SK-N-SH treated with all-trans-retinoic acid at 6 μM for 48 hours (cell line): ENCODE data around the gene NTSR1.

ENCODE experiments used
- ATAC-seq: fragments of 200-7000 bp; cut with Tn5 transposase; 3 replicates; pipeline ENCODE4 v1.9.1; 2020; ENCODE audit warnings: mild to moderate bottlenecking, moderate library complexity
- ARNTL ChIP-seq: fragments of 450-650 bp; formaldehyde crosslinking; IDR thresholded peaks from 2 replicates; pipeline ENCODE4 v1.5.0; 2020; ENCODE audit warnings: low read depth, mild to moderate bottlenecking, moderate library complexity, borderline replicate concordance
- BACH2 ChIP-seq: fragments of 250-450 bp; sonication (Bioruptor Pico); IDR thresholded peaks from 2 replicates; pipeline ENCODE4 v1.9.0; 2021; ENCODE audit warnings: mild to moderate bottlenecking, borderline replicate concordance
- CREB5 ChIP-seq: fragments of 250-450 bp; sonication (Bioruptor Pico); IDR thresholded peaks from 2 replicates; pipeline ENCODE4 v1.5.1; 2020; ENCODE audit warnings: low read depth, mild to moderate bottlenecking, moderate library complexity
- CSRNP3 ChIP-seq: fragments of 250-450 bp; sonication (Bioruptor Pico); IDR thresholded peaks from 2 replicates; pipeline ENCODE4 v1.5.1; 2021; ENCODE audit warnings: mild to moderate bottlenecking, moderate library complexity
- ESRRG ChIP-seq: fragments of 250-450 bp; sonication (Bioruptor Pico); IDR thresholded peaks from 2 replicates; pipeline ENCODE4 v1.6.1; 2021; ENCODE audit warnings: mild to moderate bottlenecking
- OSR1 ChIP-seq: fragments of 250-450 bp; sonication (Bioruptor Pico); IDR thresholded peaks from 2 replicates; pipeline ENCODE4 v1.8.0; 2022; ENCODE audit warnings: moderate library complexity, mild to moderate bottlenecking, inconsistent platforms
- POU6F1 ChIP-seq: fragments of 250-450 bp; sonication (Bioruptor Pico); IDR thresholded peaks from 2 replicates; pipeline ENCODE4 v1.8.0; 2021; ENCODE audit warnings: low read depth, mild to moderate bottlenecking, moderate library complexity, borderline replicate concordance
- PPARA ChIP-seq: fragments of 250-450 bp; sonication (Bioruptor Pico); IDR thresholded peaks from 2 replicates; pipeline ENCODE4 v1.5.0; 2020; ENCODE audit warnings: mild to moderate bottlenecking, borderline replicate concordance
- RARB ChIP-seq: fragments of 250-450 bp; sonication (Bioruptor Pico); IDR thresholded peaks from 2 replicates; pipeline ENCODE4 v1.8.0; 2021; ENCODE audit warnings: mild to moderate bottlenecking, moderate library complexity
- SNAI2 ChIP-seq: fragments of 250-450 bp; sonication (Bioruptor Pico); IDR thresholded peaks from 2 replicates; pipeline ENCODE4 v1.5.0; 2020; ENCODE audit warnings: mild to moderate bottlenecking, moderate library complexity
- TCF4 ChIP-seq: fragments of 250-450 bp; sonication (Bioruptor Pico); IDR thresholded peaks from 2 replicates; pipeline ENCODE4 v1.8.0; 2021; ENCODE audit warnings: mild to moderate bottlenecking, moderate library complexity, borderline replicate concordance
- TSHZ2 ChIP-seq: fragments of 250-450 bp; sonication (Bioruptor Pico); IDR thresholded peaks from 2 replicates; pipeline ENCODE4 v1.5.0; 2020; ENCODE audit warnings: mild to moderate bottlenecking, moderate library complexity
- ZFP3 ChIP-seq: fragments of 250-450 bp; sonication (Bioruptor Pico); IDR thresholded peaks from 2 replicates; pipeline ENCODE4 v1.5.0; 2020; ENCODE audit warnings: mild to moderate bottlenecking, moderate library complexity
- ZFP30 ChIP-seq: fragments of 450-650 bp; formaldehyde crosslinking; IDR thresholded peaks from 2 replicates; pipeline ENCODE4 v1.5.0; 2022; ENCODE audit warnings: mild to moderate bottlenecking, moderate library complexity
- ZNF565 ChIP-seq: fragments of 450-650 bp; formaldehyde crosslinking; conservative IDR thresholded peaks from 2 replicates; pipeline ENCODE4 v1.5.0; 2020; ENCODE audit warnings: low read depth, mild to moderate bottlenecking, moderate library complexity
- ZNF70 ChIP-seq: fragments of 450-650 bp; formaldehyde crosslinking; IDR thresholded peaks from 2 replicates; pipeline ENCODE4 v1.5.0; 2020; ENCODE audit warnings: mild to moderate bottlenecking, moderate library complexity
- ZNF8 ChIP-seq: fragments of 450-650 bp; formaldehyde crosslinking; IDR thresholded peaks from 2 replicates; pipeline ENCODE4 v1.5.0; 2020; ENCODE audit warnings: mild to moderate bottlenecking, moderate library complexity

NTSR1 gene

GRCh38 chr20:62708591-62709536, at the start of gene NTSR1:
Gene NTSR1, plus strand, starts transcription at chr20:62708836. Its CDS starts 372 bp downstream, at chr20:62709208.
- no peak for ATAC-seq
- TF ChIP-seq CREB5 (CRISPR knock-in tag) (no peak), ESRRG (CRISPR knock-in tag) (no peak), SNAI2 (CRISPR knock-in tag) (no peak), ZNF70 (CRISPR knock-in tag) (no peak), OSR1 (CRISPR knock-in tag) (no peak), CSRNP3 (CRISPR knock-in tag) (no peak), TSHZ2 (CRISPR knock-in tag) (no peak)

GRCh38 chr20:62659488-62660239, 49.0 kb upstream of the NTSR1 start:
- no peak for TF ChIP-seq ZFP30
- TF ChIP-seq TCF4 (CRISPR knock-in tag): no peak
- no peak for TF ChIP-seq ZNF8 (CRISPR knock-in tag)
- TF ChIP-seq OSR1 (CRISPR knock-in tag): no peak
- no peak for TF ChIP-seq BACH2
- ATAC-seq: no peak

GRCh38 chr20:62660240-62660615, 48.4 kb upstream of the NTSR1 start:
- ATAC-seq: no peak
- TF ChIP-seq ZNF70 (CRISPR knock-in tag) (no peak), ZFP3 (CRISPR knock-in tag) (no peak), PPARA (CRISPR knock-in tag) (no peak), SNAI2 (CRISPR knock-in tag) (no peak), OSR1 (CRISPR knock-in tag) (no peak), ZNF565 (CRISPR knock-in tag) (no peak), RARB (no peak)
- TF ChIP-seq, all 23 proteins: peak for 0

GRCh38 chr20:62660768-62661167, 47.9 kb upstream of the NTSR1 start:
- no peak for ATAC-seq

More at GRCh38 chr20:62660768-62661167, 47.9 kb upstream of the NTSR1 start:
- TF ChIP-seq TCF4 (CRISPR knock-in tag) (no peak), ZNF70 (CRISPR knock-in tag) (no peak), ESRRG (CRISPR knock-in tag) (no peak), ARNTL (CRISPR knock-in tag) (no peak), TSHZ2 (CRISPR knock-in tag) (no peak), ZFP3 (CRISPR knock-in tag) (no peak), ZNF8 (CRISPR knock-in tag) (no peak), ZFP30 (no peak), RARB (no peak), POU6F1 (no peak), BACH2 (no peak)
